OCI-LY1 (cell line): Measurements from ENCODE around the gene RIPOR2.

Source experiments
- H2AFZ ChIP-seq: fragments of 200-600 bp; sonication (generic), shearing (Covaris generic); 2 replicates; pipeline ENCODE4 v1.6.0; 2014; ENCODE audit warnings: antibody characterized with exemption, mild to moderate bottlenecking, low read length
- H3F3A ChIP-seq: fragments of 200-600 bp; sonication (generic), shearing (Covaris generic); 2 replicates; pipeline ENCODE4 v1.6.0; 2014; ENCODE audit warnings: mild to moderate bottlenecking, antibody characterized with exemption, low read length, moderate library complexity; ENCODE audit not compliant: insufficient read depth
- H3K27ac ChIP-seq: fragments of 200-600 bp; sonication (generic); 2 replicates; pipeline ENCODE4 v1.5.1; 2014; ENCODE audit warnings: low read length, mixed run types, mild to moderate bottlenecking, low read depth; ENCODE audit not compliant: poor library complexity, severe bottlenecking
- H3K27me3 ChIP-seq: fragments of 200-600 bp; sonication (generic); 2 replicates; pipeline ENCODE4 v1.6.0; 2014; ENCODE audit warnings: antibody characterized with exemption, mild to moderate bottlenecking, low read length, moderate library complexity; ENCODE audit not compliant: insufficient read depth
- H3K36me3 ChIP-seq: fragments of 200-600 bp; sonication (generic); 2 replicates; pipeline ENCODE4 v1.6.1; 2014; ENCODE audit warnings: mild to moderate bottlenecking, antibody characterized with exemption, low read length, moderate library complexity, mixed read lengths; ENCODE audit not compliant: insufficient read depth
- H3K4me1 ChIP-seq: fragments of 200-600 bp; sonication (generic); 2 replicates; pipeline ENCODE4 v1.5.1; 2014; ENCODE audit warnings: mild to moderate bottlenecking, low read length, moderate library complexity; ENCODE audit not compliant: insufficient read depth, severe bottlenecking
- H3K4me2 ChIP-seq: fragments of 200-600 bp; sonication (generic), shearing (Covaris generic); 2 replicates; pipeline ENCODE4 v1.6.1; 2014; ENCODE audit warnings: low read length
- H3K4me3 ChIP-seq: fragments of 200-600 bp; sonication (generic); 2 replicates; pipeline ENCODE4 v1.5.1; 2014; ENCODE audit warnings: low read length, low read depth, mild to moderate bottlenecking, mixed read lengths; ENCODE audit not compliant: poor library complexity, severe bottlenecking
- H3K79me2 ChIP-seq: fragments of 200-600 bp; shearing (Covaris generic); 2 replicates; pipeline ENCODE4 v1.6.1; 2016; ENCODE audit warnings: mixed run types, low read length, mixed read lengths; ENCODE audit not compliant: insufficient read depth
- H3K9ac ChIP-seq: fragments of 200-600 bp; sonication (generic), shearing (Covaris generic); 2 replicates; pipeline ENCODE4 v1.6.1; 2014; ENCODE audit warnings: mild to moderate bottlenecking, low read length, mixed read lengths
- H3K9me2 ChIP-seq: fragments of 200-600 bp; sonication (generic), shearing (Covaris generic); 2 replicates; pipeline ENCODE4 v1.6.1; 2014; ENCODE audit warnings: low read depth, mild to moderate bottlenecking, low read length, mixed read lengths
- H3K9me3 ChIP-seq: fragments of 200-600 bp; shearing (Covaris generic); 2 replicates; pipeline ENCODE4 v1.6.1; 2014; ENCODE audit warnings: low read length, mixed read lengths
- H4K20me1 ChIP-seq: fragments of 200-600 bp; sonication (generic), shearing (Covaris generic); 2 replicates; pipeline ENCODE4 v1.6.0; 2016; ENCODE audit warnings: mild to moderate bottlenecking, low read length; ENCODE audit not compliant: insufficient read depth
- CTCF ChIP-seq: fragments of 200-600 bp; sonication (generic), shearing (Covaris generic); IDR thresholded peaks from 2 replicates; pipeline ENCODE4 v1.5.1; 2017; ENCODE audit warnings: mild to moderate bottlenecking, antibody characterized with exemption, low read length, moderate library complexity, mixed read lengths
- EZH2 ChIP-seq: fragments of 200-600 bp; sonication (generic), shearing (Covaris generic); IDR thresholded peaks from 2 replicates; pipeline ENCODE4 v1.8.0; 2017; ENCODE audit warnings: borderline replicate concordance, mixed run types, mild to moderate bottlenecking, antibody characterized with exemption, low read length, moderate library complexity, mixed read lengths

RIPOR2 gene

GRCh38 chr6:24865161-24865560 is 70.6 kb downstream of the RIPOR2 start:
- H2AFZ ChIP-seq: no peak overlapping the region
- no peak overlapping the region for H3K27ac ChIP-seq
- H3F3A ChIP-seq: no peaks in the 10 kb centered on the region
- H3K79me2 ChIP-seq: no peaks in the 10 kb centered on the region
- TF ChIP-seq CTCF (no peak), EZH2 (no peak)
- H3K27me3 ChIP-seq: no peaks in the 10 kb centered on the region
- H3K4me2 ChIP-seq: no peak overlapping the region
- H3K9me2 ChIP-seq: no peaks in the 10 kb centered on the region
- peaks cover 66% of the 10 kb centered on the region for H3K36me3 ChIP-seq
- H3K9me3 ChIP-seq: no peaks in the 10 kb centered on the region
- no peaks in the 10 kb centered on the region for H4K20me1 ChIP-seq
- peaks cover 47% of the 10 kb centered on the region for H3K4me1 ChIP-seq
- no peak overlapping the region for H3K9ac ChIP-seq
- no peak overlapping the region for H3K4me3 ChIP-seq

- no peaks in the 10 kb centered on the region for H3K9me3 ChIP-seq
Observed at GRCh38 chr6:24864343-24864742, 71.4 kb downstream of the RIPOR2 start.

DNA sequence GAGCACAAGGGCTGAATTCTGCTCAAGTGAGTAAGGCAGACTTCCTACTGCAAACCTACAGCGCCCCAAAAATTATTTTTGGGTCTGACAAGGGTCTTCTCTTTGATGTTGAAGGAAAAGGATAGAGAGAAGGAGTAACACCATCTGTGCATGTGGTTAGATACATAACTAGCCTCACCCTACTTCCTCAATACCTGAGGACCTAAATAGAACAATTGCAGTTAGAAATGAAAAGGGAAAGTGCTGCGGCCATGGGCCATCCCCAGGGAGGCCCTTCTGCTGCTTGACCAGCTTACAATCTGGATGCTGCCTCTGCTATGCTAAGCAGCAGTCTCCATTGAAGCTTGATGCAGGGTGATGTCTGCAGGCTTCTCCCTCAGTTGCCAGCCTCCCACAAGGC is 73.8 kb downstream of the RIPOR2 start:
- TF ChIP-seq EZH2: no peak
- no peak for TF ChIP-seq CTCF
- Histone ChIP-seq H2AFZ (no peak overlapping the region), H3K4me3 (no peak overlapping the region), H3F3A (no peaks in the 10 kb centered on the region), H3K9me2 (no peaks in the 10 kb centered on the region), H3K4me1 (peaks cover 79% of the 10 kb centered on the region), H3K9me3 (no peaks in the 10 kb centered on the region), H4K20me1 (no peaks in the 10 kb centered on the region), H3K4me2 (peak overlapping the region; percentile 17; the same call in 1 of the 2 replicates), H3K36me3 (peaks cover 57% of the 10 kb centered on the region; the same call in 1 of the 2 replicates), H3K27me3 (no peaks in the 10 kb centered on the region), H3K9ac (peak overlapping the region; percentile 2; the same call in 1 of the 2 replicates), H3K27ac (peak overlapping the region; percentile 56), H3K79me2 (no peaks in the 10 kb centered on the region)

More at GRCh38 chr6:24864343-24864742, 71.4 kb downstream of the RIPOR2 start:
- TF ChIP-seq EZH2 (no peak), CTCF (no peak)
- H3F3A ChIP-seq: no peaks in the 10 kb centered on the region
- H3K4me1 ChIP-seq: peaks cover 55% of the 10 kb centered on the region
- H3K36me3 ChIP-seq: peaks cover 65% of the 10 kb centered on the region; the same call in 1 of the 2 replicates
- H3K27ac ChIP-seq: no peak overlapping the region
- H3K9me2 ChIP-seq: no peaks in the 10 kb centered on the region
- H4K20me1 ChIP-seq: no peaks in the 10 kb centered on the region
- H3K4me3 ChIP-seq: no peak overlapping the region
- H3K4me2 ChIP-seq: no peak overlapping the region
- H2AFZ ChIP-seq: no peak overlapping the region
- no peak overlapping the region for H3K9ac ChIP-seq
- no peaks in the 10 kb centered on the region for H3K27me3 ChIP-seq
- no peaks in the 10 kb centered on the region for H3K79me2 ChIP-seq
